Measurements from ENCODE around the gene RSPO4. TPM values are rescaled to one million over a fixed set of nuclear protein-coding genes. Genes with fewer than 3 reads are reported as not detected.

RSPO4 gene
- total RNA-seq, 2 experiments from 2014 or later: not detected

GRCh38 chr20:910870-911770 lies 91.0 kb downstream of the RSPO4 start:
- DNase-seq: no peak
- POLR2A ChIA-PET: no interaction called here
- Mint-ChIP-seq H3K9me3 (ENCODE audit: insufficient read depth) (no peaks in the 10 kb centered on the region), H3K4me1 (ENCODE audit: low read depth) (no peaks in the 10 kb centered on the region), H3K27ac (no peak overlapping the region), H3K4me3 (no peak overlapping the region), H3K36me3 (ENCODE audit: low read depth) (no peaks in the 10 kb centered on the region), H3K27me3 (ENCODE audit: low read depth) (peaks cover 7% of the 10 kb centered on the region)
- ATAC-seq: no peak
- CTCF ChIA-PET: no interaction called here

GRCh38 chr20:910132-910869 lies 91.8 kb downstream of the RSPO4 start:
- CTCF ChIA-PET: no interaction called here
- H3K36me3 Mint-ChIP-seq (ENCODE audit: low read depth): no peaks in the 10 kb centered on the region
- H3K4me3 Mint-ChIP-seq: no peak overlapping the region
- H3K27me3 Mint-ChIP-seq (ENCODE audit: low read depth): peaks cover 7% of the 10 kb centered on the region
- H3K9me3 Mint-ChIP-seq (ENCODE audit: insufficient read depth): no peaks in the 10 kb centered on the region
- ATAC-seq (no peak), DNase-seq (no peak)
- peaks cover under 1% of the 10 kb centered on the region for H3K4me1 Mint-ChIP-seq (ENCODE audit: low read depth)
- POLR2A ChIA-PET: no interaction called here
- H3K27ac Mint-ChIP-seq: no peak overlapping the region

GRCh38 chr20:909641-910040 lies 92.5 kb downstream of the RSPO4 start:
- DNase-seq: no peak
- ChIA-PET CTCF (interaction anchor here (1.0 kb wide), 1 partner anchor 91 kb away, joined by 5 read pairs; no protein-coding TSS in a partner anchor), POLR2A (no interaction called here)
- H3K27ac Mint-ChIP-seq: no peak overlapping the region
- H3K4me3 Mint-ChIP-seq: no peak overlapping the region
- H3K9me3 Mint-ChIP-seq (ENCODE audit: insufficient read depth): no peaks in the 10 kb centered on the region
- no peak for ATAC-seq
- peaks cover 2% of the 10 kb centered on the region for H3K4me1 Mint-ChIP-seq (ENCODE audit: low read depth)
- H3K36me3 Mint-ChIP-seq (ENCODE audit: low read depth): no peaks in the 10 kb centered on the region
- H3K27me3 Mint-ChIP-seq (ENCODE audit: low read depth): peaks cover 7% of the 10 kb centered on the region

Other genes starting within 250 kb of the RSPO4 start
- gene SLC52A3, start 233.8 kb downstream of the RSPO4 start, total RNA-seq: not detected
- 10 to 100 TPM; 35.9 to 36.3 TPM for gene FAM110A, start 168.6 kb downstream of the RSPO4 start, total RNA-seq
- not detected for gene ANGPT4, start 86.0 kb downstream of the RSPO4 start, total RNA-seq
- 100 to 1,000 TPM; 138 to 150 TPM for gene PSMF1, start 116.3 kb upstream of the RSPO4 start, total RNA-seq
- gene TMEM74B, start 182.7 kb upstream of the RSPO4 start, total RNA-seq: 1 to 10 TPM in 1 of 2 experiments, under 1 TPM in 1; 0.39 to 1.1 TPM
- not detected for gene C20orf202, start 201.1 kb upstream of the RSPO4 start, total RNA-seq
- under 1 TPM in 1 of 2 experiments, not detected in 1; 0.18 TPM for gene RAD21L1, start 223.7 kb upstream of the RSPO4 start, total RNA-seq